ENCODE data around the gene ABT1.
A peak's percentile ranks its signal among the peaks of the same experiment; 100 is the strongest.

ABT1 gene

DNA sequence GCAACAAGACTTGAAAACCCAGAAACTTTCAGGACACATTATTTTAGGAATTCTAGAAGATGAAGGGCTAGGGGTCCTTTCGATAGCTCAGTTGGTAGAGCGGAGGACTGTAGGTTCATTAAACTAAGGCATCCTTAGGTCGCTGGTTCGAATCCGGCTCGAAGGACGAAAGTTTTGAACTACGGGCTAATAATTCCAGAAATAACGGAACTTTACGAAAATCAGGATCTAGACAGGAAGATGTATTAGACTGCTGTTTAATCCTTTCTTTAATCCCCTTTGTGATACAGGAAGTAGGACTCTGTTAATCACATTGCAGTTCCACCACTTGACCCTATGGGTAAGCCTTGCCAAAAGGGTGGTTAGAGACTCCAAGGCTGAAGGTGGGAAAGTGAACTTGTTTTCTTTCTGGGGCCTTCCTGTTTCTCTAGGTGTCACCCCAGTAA lies 21.2 kb upstream of the ABT1 start:
- DNase-seq = no peak

DNA sequence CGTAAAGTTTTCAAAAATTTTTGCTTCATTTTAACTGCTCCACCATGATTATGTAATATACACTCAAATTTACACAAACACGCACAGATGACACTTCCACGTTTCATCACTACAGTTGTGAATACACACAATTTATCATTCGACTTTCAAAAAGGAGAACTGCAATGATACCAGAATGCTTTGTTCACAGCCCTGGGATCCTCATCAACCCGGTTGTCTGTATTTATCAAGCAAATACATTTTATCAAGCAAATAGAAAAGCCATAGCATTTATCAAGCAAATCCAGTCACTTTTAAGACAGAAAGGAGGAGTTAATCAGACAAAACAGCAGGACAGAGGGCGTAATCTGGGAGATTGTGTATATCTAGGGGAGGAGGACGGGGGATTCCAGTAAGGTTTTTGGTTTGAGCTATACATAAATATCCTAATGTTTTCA lies 20.3 kb upstream of the ABT1 start:
- DNase-seq = no peak

DNA sequence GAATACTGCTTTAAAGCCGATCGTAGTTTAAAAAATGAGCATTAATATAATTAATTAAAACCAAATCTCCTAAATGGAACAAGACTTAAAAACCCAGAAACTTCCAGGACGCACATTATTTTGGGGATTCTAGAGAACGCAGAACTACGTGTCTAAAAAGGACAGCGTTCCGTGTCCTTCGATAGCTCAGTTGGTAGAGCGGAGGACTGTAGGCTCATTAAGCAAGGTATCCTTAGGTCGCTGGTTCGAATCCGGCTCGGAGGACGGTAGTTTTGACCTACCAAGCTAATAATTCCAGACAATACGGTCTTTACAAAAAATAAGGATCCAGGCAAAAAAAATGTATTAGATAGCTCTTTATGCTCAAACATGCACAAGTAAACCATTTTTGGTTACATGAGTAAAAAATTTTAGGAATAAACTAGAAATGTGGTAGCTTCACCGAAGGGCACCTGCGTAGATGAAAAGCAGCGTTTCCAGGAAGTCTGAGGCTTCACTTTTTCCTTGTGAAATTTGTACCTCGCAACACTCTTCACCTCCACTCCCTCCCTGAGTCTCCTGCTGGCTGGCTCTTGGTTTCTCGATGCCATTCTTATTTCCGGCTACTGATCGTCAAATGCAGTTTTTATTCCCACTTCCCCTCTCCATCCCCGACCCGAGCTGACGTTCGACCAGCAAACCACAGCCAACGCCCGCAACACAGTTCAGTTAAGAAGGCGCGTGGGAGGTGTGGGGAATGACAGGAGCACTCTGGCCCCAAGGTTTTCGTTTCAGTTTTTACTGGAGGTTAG lies 19.6 kb upstream of the ABT1 start:
- DNase-seq = peak; percentile 76

DNA sequence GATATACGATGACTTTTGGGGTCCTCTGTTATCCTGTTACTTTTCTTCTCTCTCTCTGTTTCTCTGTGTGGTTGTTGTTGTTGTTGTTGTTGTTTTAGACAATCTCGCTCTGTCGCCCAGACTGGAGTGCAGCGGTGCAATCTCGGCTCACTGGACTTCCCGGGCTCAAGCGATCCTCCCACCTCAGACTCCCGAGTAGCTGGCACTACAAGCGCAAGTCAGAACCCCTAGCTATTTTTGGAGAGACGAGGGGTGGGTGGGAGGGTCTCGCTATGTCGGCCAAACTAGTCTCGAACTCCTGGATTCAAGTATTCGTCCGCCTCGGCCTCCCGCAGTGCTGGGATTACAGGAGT lies 19.1 kb upstream of the ABT1 start:
- DNase-seq = no peak

DNA sequence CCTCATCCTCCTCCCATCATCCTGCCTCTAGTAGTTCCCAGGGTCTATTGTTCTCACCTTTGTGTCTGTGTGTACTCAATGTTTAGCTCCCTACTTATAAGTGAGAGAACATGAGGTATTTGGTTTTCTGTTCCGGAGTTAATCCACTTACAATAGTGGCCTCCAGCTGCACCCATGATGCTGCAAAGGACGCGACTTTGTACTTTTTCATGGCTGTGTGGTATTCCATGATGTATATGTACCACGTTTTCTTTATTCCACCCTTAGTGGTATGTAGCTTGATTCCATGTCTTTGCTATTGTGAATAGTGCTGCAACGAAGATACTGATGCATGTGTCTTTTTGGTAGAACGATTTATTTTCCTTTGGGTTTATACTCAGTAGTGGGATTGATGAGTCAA lies 18.5 kb upstream of the ABT1 start:
- DNase-seq = no peak

DNA sequence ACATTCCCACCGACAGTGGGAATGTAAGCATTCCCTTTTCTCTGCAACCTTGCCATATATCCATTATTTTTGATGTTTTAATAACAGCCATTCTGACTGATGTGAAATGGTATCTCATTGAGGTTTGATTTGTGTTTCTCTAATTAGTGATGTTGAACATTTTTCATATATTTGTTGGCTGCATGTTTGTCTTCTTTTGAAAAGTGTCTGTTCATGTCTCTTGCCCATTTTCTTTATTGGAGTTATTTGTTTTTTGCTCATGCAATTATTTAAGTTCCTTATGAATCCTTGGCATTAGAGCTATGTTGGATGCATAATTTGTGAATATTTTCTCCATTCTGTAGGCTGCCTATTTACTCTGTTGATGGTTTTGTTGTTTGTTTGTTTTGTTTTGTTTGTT lies 18.0 kb upstream of the ABT1 start:
- no peak for DNase-seq

DNA sequence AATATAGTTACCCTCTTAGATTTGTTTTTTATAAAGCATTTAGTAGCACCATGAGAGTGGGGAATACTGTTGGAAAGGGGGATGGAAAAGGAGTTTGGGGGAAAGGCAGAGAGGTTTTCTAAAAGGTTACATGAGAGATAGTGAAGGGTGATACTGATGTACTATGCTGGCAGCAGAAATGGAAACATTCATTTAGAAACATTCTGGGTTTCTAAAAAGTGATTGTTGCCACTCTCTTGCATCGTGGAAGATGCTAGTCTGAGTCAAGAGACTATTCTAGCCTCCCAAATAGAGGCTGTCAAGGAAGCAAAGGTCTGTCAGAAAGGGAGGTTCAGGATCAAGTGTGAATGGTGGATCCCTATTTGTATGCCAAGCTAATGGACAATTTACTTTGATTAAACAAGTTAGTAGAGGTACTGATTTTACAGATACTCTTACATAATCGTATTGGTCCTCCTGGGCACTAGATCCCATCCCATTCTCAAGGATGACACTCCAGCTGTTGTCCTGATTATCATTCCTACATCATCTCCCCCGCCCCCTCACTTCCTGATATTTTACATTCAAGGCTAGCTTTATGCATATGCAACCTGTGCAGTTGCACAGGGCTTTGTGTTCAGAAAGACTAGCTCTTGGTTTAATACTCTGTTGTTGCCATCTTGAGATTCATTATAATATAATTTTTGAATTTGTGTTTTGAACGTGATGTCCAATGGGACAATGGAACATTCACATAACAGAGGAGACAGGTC lies 15.4 kb upstream of the ABT1 start:
- DNase-seq = no peak

DNA sequence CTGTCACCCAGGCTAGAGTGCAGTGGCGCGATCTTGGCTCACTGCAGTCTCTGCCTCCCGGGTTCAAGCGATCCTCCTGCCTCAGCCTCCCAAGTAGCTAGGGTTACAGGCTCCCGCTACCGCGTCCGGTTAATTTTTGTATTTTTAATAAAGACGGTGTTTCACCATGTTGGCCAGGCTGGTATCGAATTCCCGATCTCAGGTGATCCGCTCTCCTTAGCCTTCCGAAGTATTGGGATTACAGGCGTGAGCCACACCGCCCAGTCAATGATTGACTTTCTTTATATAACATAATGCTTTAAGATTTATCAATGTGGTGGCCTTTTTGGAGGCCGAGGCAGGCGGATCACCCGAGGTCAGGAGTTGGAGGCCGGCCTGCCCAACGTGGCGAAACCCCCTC lies 7.8 kb upstream of the ABT1 start:
- DNase-seq = no peak

DNA sequence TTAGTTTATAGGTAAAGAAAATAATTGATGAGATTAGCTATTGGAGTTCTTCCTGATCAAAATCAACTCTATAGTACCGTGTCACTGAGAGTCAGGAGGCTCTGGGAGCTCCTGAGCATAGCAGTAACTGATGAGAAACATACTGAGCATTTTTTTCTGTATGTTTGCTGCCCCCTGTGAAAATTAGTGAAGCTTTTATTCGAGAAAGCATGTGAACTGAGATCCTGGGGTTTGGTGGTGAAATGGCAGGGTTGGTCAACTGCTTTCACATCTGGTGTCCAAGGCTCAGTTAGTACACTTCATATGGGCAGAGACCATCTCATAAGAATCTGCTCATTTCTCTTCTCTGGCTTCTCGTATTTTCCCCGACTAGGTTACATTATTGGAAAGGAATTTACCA lies 4.1 kb upstream of the ABT1 start:
- no peak for DNase-seq

DNA sequence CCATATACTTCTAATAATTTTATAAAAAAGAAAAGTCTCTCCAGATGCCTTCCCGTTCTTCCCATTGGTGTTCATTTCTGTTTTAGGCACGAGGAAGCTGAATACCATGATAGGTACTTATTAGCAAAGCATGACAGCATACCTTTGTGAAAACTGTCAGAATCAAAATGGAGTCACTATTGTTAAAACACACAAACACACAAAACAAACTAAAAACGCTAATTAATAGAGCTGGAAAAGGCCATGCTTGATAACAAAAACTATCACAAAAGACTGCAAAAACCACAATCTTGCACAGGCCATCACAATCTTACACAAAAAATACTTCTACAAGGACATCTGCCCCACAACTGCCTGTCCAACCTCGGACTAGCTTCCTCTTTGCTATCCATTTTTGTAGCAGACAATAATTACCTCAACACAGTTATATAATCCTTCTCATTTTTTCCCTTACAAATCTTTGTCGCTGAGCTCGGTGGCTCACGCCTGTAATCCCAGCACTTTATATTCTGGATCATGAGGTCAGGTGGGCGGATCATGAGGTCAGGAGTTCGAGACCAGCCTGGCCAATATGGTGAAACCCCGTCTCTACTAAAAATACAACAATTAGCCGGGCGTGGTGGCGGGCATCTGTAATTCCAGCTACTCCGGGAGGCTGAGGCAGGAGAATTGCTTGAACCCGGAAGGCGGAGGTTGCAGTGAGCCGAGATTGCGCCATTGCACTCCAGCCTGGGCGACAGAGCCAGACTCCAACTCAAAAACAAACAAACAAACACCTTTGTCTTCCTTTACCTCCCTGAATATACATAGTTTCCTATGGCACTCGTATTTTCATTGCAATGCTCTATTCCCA lies 3.2 kb upstream of the ABT1 start:
- no peak for DNase-seq

DNA sequence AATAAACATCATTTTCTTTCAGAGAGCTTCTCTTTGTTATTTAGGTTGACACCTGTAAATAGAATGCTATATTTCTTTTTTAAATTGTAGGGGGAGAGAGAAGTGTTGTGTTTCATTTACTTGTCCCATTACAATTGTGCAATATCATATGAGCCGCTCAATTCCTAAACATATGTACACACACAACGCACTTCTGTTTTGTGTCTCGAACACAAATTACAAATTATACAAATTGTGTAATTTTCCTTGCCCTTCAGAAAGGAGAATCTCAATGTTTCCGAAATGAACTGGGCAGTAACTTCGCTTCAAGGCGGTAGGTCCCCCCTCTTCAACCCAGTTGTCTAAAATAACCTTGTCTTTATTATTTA lies 2.6 kb upstream of the ABT1 start:
- no peak for DNase-seq

DNA sequence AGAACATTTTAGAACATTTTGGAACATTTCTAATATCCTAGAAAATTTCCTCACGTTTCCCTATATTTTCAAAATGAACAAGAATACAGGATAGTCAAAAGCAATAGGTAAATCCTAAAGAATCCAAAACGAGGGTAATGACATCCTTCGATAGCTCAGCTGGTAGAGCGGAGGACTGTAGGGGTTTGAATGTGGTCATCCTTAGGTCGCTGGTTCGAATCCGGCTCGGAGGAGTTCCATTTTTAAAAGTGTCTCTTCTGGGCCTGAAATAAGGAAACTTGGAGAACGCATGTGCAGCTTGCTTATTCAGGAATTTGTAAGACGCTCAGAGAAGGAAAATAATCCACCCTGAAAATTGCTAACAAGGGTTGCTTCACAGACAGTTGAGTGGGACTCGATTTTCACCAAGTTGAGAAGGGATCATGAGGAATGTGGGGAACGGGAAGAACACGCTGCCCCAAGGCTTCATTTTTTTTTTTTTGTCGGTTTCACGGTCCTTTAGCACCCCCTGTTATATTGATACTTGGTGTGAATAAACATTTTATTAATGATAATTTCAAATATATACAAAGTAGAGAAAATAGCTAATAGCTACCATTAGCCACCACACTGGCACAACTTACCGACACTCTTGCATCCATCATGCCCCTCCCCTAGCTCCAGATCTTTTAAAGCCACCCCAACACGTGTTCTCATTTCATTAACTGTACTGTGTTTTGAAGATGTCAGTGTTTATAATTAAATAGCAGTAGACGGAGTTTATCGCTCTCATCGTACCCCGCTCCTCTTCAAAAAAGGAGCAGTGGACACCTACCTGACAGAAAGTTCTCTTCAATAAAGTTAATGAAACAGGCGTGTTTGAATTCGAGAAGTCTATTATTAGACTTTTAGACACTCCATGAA lies 1.8 kb upstream of the ABT1 start:
- no peak for DNase-seq

DNA sequence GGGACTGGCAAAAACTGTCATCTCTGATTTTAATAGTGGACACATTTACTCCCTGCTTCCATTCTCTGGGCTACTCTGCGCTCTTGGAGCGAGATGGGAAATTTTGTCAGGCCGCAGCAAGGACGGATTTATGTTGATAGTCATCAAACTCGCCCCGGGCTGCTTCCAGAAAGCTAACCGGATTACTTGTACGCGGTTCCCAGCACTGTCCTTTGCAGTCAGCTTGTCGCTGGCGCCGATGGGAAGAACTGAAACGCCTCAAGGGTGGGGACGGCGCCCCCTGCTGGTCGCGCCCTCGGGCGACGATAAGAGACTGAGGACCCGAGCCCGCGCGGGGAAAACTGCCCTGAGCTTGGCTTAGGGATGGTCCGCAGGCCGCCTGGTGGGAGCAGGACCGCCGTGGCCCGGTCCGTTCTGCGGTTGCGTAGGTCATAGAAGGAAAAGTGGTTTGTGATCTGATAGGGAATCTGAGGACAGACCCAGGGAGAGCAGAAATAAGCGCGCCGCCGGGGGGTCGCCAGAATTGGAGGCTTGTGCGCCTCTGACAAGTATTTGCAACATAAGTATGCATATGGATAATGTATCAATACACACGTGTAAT lies 984 bp upstream of the ABT1 start:
- DNase-seq = peak; percentile 90

DNA sequence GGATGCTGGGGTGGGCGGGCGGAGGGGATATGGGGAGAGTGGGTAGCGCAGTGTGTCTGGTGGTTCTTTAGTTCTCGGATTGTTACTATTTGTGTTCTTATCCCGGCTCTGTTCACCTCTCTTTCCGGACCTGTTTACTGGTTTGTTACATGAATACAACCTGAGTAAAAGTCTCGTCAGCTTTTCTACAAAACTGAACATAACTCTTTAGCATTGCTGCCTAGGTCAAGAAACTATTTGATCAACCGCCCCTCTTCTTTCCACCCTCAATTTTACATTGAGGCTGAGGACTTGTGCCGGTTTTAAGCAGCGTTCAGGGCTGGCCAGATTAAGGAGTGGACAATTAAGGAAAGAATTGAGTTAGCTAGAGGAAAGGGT lies 625 bp downstream of the ABT1 start:
- DNase-seq = no peak

DNA sequence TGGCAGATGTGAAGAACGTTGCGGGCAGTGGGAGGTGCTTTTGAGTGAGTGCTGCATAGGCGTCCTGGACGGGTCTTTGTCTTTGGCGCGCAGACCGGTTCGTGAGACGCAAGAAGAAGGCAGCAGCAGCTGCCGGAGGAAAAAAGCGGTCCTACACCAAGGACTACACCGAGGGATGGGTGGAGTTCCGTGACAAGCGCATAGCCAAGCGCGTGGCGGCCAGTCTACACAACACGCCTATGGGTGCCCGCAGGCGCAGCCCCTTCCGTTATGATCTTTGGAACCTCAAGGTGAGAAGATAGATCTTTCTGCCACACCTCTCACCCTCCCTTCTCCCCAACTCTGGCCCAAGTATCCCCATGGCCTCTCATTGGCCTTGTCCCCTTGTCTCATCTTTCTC lies 1.1 kb downstream of the ABT1 start:
- DNase-seq = no peak

DNA sequence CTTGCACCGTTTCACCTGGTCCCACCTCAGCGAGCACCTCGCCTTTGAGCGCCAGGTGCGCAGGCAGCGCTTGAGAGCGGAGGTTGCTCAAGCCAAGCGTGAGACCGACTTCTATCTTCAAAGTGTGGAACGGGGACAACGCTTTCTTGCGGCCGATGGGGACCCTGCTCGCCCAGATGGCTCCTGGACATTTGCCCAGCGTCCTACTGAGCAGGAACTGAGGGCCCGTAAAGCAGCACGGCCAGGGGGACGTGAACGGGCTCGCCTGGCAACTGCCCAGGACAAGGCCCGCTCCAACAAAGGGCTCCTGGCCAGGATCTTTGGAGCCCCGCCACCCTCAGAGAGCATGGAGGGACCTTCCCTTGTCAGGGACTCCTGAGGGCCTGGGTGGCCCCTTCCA lies 1.5 kb downstream of the ABT1 start:
- no peak for DNase-seq

DNA sequence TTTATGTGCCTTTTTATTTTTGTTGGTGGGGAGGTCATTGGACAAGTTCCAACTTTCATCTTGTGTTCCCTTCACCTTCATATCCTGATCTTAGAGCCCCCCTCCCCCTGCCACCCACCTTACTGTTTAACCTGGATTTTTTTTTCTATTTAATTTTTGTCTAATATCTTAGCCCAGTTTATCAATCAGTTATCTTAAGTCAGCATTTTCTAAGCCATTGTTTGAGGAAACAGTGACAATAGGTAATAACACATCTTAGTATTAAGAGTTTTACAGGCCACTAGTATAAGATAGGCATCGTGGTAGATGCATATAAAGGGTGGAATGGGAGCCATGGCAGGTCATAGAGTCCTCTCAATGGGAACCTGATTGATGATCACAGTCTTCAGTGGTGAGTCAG lies 2.4 kb downstream of the ABT1 start:
- DNase-seq = no peak

DNA sequence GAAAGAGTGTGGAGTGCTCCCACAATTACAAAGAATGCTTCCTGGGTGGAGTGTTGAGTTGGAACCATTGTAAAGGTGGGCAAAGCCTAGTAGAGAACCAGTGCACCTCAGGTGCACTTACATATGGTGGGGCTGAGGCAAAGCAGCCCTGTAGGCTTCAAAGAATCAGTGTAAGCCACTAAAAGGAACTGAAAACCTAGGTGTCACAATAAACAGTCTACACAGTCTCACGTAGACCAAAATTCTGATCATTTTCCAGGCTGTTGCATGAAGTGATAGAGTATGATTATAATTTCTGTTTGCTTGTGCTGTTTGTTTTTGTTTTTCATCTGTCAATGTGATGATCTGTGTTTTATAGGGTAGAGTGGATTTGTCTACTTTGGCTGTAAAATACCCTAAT lies 2.8 kb downstream of the ABT1 start:
- no peak for DNase-seq

DNA sequence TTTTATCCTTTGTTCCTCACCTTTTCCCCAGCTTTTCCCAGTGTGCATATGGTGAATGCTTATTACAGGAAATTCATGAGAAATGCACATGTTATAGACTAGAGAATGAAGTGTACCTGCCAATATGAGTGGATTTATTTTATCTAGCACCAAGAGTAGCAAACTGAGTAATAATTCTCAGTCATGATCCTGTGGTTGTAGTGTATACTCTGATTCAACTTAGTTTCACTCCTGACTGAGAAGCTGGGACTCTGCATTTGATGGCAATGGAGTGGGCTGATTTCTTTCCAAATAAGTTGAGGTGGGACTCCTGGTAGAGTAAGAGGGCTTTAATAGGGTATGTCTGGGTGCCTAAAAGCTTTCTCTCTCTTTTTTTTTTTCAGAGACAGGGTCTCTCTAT lies 4.0 kb downstream of the ABT1 start:
- DNase-seq = no peak

DNA sequence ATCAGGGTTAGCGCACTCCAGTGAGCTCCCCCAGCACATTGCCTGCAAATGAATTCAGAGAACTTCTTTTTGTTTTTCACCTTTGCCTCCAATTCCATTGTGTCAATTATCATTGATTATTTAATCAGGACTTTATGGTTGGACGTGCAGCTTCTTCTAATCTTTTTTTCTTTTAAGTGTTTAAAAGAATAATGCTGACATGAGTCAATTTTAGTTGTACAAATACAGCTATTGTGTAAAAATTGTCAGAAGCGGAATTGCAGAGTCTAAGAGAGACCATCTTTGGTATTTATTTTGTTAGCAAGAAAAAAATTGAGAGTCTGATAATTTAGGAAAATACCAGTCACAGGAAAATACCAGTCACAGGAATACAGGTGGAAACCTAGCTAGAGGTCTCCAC lies 5.5 kb downstream of the ABT1 start:
- no peak for DNase-seq

DNA sequence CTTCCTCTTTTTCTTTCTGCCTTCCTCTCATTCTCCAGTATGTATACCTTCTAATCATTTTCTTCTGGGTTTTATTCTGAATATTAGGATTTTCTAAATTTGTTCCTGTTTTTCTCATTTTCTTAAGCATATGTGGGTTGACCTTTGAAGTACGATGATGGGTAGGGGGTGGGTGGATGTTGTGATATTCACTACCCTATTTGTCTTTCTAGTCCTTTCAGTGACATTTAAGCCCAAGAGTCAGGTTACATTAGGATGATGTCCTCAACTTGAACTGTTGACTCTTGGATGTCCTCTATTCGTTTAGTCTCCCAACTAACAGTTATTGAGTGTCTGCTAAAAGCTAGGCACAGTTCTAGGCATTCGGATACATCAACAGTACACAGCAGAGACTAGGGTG lies 7.3 kb downstream of the ABT1 start:
- no peak for DNase-seq

DNA sequence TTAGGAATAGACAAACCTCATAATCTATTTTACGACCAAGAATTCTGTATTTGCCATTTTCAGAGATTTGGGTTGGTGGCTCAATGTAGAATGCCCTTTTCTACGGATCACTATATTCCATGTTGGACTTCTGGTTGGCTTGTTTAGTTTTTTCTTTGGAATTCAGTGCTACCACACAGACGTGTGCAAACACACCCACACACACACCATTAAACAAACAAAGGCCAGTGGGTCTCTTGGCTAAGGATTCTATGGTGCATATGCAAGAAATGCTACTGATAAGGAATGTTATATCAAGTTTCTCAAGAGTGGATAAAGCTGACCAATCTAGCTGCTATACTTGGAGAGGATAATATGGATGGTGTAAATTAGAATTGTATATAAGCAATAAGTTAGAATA lies 8.0 kb downstream of the ABT1 start:
- no peak for DNase-seq
